NCI-H2227 (cell line): Measurements from ENCODE around the gene ANXA6.
"Not testable (repeated sequence)": the region's sequence is repeated elsewhere in the genome, so short reads cannot be mapped to it uniquely, and the experiment has no call there.

Experiments used
- DNase-seq: peaks from one replicate; lab custom pipeline; 2025; ENCODE audit not compliant: unreplicated experiment; lab: John Stamatoyannopoulos, UW

Gene ANXA6

GRCh38 chr5:151181818-151182523 is 24.4 kb upstream of the ANXA6 start:
- no peak for DNase-seq

- no peak for DNase-seq
Measured at GRCh38 chr5:151180291-151180690, 22.7 kb upstream of the ANXA6 start.

- DNase-seq: no peak
Measured at GRCh38 chr5:151179489-151179840, 21.9 kb upstream of the ANXA6 start.

GRCh38 chr5:151178777-151179488 is 21.4 kb upstream of the ANXA6 start:
- DNase-seq: no peak

GRCh38 chr5:151178372-151178771 is 20.8 kb upstream of the ANXA6 start:
- DNase-seq: no peak

DNA sequence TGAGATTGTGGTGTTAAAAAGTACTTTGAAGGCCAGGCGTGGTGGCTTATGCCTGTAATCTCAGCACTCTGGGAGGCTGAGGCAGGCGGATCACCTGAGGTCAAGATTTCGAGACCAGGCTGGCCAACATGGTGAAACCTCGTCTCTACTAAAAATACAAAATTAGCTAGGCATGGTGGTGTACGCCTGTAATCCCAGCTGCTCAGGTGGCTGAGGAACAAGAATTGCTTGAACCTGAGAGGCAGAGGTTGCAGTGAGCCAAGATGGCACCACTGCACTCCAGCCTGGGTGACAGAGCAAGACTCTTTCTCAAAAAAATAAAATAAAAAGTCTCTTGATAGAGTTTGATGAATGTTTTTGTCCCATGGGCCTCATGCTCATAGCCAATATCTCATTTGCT is 18.7 kb upstream of the ANXA6 start:
- not testable (repeated sequence) for DNase-seq

- DNase-seq: peak; percentile 85
Measured at GRCh38 chr5:151174612-151175101, 17.1 kb upstream of the ANXA6 start.

- no peak for DNase-seq
Measured at GRCh38 chr5:151173711-151174611, 16.4 kb upstream of the ANXA6 start.

DNA sequence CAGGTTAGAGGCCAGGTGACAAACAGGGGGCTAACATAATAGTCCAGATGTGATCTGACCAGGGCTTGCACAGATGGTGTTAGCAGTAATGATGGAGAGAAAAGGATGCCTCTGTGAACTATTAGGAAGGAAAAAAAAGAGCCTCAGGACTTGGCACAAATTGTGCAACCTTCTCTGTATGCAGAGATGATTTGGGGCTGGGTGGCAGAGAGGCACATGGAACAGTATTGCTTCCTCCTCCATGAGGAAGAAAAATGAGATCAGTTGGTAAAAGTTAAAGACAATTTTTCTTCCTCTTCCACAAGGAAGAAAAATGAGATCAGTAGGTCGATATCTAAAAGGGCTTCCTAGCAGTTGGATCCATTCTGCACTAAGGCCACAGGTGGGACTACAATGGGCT is 13.9 kb upstream of the ANXA6 start:
- no peak for DNase-seq

DNA sequence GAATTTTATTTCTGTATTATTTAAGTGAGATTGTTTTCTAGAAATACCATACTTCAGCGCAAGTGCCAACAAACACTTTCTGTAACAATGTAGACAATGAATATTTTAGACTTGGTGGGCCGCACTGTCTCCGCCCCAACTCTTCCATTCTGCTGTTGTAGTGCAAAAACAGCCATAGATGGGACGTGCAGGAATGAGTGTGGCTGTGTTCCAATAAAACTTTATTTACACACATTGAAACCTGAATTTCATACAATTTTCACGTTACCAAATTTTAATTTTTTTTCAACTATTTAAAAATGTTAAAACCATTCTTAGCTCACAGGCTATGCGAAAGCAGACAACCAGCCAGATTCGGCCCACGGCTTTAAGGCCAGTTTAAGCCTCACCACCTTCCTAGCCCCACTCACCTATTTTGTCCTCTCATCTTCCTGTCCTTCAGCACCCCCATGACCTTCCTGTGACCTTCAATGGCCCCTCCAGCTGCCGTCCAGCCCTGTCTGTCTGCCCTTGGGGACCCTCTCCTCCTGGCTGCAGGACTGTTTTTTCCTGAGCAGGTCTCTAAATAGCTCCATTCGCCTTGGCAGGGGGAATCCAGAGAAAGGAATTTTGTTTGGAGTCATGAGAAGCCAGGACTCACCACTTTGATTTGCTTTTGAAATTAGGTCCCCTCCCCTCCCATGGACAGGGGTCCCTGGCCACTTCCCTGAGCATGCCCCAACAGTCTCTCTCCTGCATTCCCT is 11.2 kb upstream of the ANXA6 start:
- DNase-seq: no peak

DNA sequence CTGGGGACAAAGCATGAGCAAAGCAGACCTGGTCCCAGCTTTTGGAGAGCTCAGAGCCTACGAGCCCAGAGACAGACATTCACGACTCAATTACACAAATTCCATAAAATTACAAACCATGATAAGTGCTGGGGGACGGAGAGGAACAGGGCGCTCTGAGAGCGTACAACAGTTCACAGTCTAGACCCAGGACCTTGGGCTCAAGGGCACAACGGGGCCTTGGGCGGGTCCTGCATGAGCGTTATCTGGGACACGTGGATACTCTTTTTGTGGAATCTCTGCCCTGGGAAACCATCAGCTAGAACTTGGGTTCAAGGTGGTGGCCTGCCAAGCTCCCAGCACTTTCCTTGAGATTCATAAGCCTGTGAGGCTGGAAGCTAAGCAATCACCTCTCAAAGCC is 9.4 kb upstream of the ANXA6 start:
- no peak for DNase-seq

DNA sequence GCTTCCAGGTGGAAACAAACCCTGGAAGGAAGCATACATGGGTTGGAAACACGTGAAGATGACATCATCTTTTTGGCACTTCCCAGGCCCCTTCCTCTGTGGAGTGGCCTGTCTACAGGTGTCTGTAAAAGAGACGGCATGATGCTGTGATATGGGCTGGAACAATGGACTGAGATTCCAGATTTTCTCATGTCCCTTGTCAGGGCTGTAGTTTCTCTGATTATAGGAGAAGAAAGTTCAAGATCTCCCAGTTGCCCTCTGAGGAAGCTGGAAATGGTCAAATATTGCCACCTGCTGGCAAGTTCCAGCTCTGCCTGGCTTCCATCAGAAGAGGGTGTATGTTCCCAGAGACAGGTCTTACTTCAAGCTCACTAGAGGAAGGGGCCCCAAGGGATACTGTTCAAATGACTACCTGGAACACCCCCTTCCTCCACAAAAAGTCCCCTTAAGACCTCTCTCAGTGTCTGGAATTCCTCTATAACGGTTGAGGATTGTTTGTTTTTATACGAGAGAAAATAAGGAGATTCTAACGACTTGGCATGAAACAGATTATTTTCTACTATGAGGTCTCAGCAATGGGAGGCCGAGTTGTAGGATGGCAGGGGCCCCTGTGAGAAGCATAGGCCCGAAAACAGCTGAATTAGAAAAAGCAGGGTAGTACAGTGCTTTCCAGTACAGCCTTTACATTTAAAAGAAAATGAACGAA is 7.3 kb upstream of the ANXA6 start:
- DNase-seq: peak; percentile 76

DNA sequence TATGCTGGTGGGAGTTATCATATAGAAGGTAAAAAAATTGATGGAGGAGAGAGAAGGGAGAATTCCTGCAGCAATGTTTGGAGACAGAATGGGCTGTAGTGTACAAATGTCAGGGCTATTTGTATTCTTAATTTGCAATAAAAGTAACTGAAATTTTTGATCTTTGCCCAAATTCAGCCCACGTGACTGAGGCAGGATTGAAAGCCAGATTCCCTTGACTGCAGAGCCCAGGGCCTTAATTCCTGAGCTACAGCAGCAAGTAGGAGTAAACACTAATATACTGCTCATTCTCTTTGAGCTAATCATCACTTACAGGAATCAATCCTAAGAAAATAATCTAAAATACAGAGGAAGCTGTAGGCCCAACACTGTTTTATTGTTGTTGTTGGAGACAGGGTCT is 5.2 kb upstream of the ANXA6 start:
- DNase-seq: no peak

- DNase-seq: no peak
Measured at GRCh38 chr5:151159649-151160373, 2.2 kb upstream of the ANXA6 start.

- peak; percentile 2 for DNase-seq
Measured at GRCh38 chr5:151158287-151158661, 695 bp upstream of the ANXA6 start.

- peak; percentile 11 for DNase-seq
Measured at GRCh38 chr5:151156507-151157420, 815 bp downstream of the ANXA6 start.

DNA sequence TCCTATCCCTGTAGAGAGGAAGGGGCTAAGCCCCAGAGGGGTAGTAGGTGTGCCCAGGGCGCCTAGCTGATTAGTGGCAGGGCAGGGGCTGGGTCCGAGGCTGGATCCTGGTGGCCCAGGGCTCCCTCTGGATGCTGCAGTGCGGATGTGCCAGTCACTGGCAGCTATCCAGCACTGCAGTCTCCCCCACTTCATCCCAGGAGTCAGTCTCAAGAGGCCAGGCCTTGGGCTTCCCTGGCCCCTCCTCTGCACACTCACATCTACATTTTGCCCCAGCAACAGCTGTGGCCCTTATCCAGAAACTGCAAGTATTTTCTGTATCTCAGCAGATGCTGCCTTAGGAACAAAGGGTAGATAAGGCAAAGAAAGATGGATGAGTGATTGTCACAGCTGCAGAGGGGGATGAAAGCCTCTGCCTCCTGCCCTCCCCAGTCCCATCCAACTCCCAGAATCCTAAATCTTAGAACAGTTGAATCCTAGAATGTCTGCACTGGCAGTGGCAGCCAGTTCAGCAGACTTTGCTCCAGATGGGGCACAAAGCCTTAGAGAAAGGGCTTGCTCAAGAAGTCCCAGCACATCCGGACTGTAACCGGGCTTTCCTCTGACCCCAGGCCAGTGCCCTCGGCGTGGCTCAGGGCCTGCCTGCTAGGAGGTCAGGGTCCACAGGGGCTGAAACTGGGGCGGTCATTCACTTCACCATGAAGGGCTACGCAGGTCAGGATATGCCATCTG is 1.6 kb downstream of the ANXA6 start:
- DNase-seq: peak; percentile 52
